Activated B cell treated with CpG ODN at 0.5 μM for 24 hours (primary cell): ENCODE data around the gene KRTAP9-3. TPM values are rescaled to one million over a fixed set of nuclear protein-coding genes. Genes with fewer than 3 reads are reported as not detected.

Experiments used
- ATAC-seq: fragments of 200-7000 bp; cut with Tn5 transposase; one replicate; pipeline ENCODE4 v1.10.0; 2021; ENCODE audit warnings: low read depth, mild to moderate bottlenecking, moderate library complexity
- CTCF ChIA-PET: fragments of 350-600 bp; sonication (Branson Sonifier 250); formaldehyde crosslinking; loops from one replicate; lab custom pipeline; 2021; ENCODE audit warnings: antibody characterized with exemption; lab: Charles Lee
- POLR2A ChIA-PET: fragments of 350-600 bp; sonication (Branson Sonifier 250); formaldehyde crosslinking; loops from one replicate; lab custom pipeline; 2021; ENCODE audit warnings: antibody characterized with exemption; lab: Charles Lee
- DNase-seq: peaks from one replicate; pipeline ENCODE4 v3.0.0; 2022
- H3K27ac Mint-ChIP-seq: one replicate; pipeline ENCODE4 v1.8.0; 2020; ENCODE audit warnings: mixed read lengths
- H3K27me3 Mint-ChIP-seq: one replicate; pipeline ENCODE4 v1.8.0; 2021; ENCODE audit warnings: mixed read lengths
- H3K36me3 Mint-ChIP-seq: one replicate; pipeline ENCODE4 v1.8.0; 2021; ENCODE audit warnings: low read depth, mixed read lengths
- H3K4me1 Mint-ChIP-seq: one replicate; pipeline ENCODE4 v1.8.0; 2021; ENCODE audit warnings: mixed read lengths
- H3K4me3 Mint-ChIP-seq: one replicate; pipeline ENCODE4 v1.8.0; 2020; ENCODE audit warnings: mild to moderate bottlenecking, mixed read lengths
- H3K9me3 Mint-ChIP-seq: one replicate; pipeline ENCODE4 v1.8.0; 2020; ENCODE audit warnings: mixed read lengths
- intact Hi-C: fragments of 100-400 bp; cut with micrococcal nuclease; formaldehyde crosslinking; loops from one replicate; pipeline ENCODE4 v1.15.1; 2024
- total RNA-seq: library from RNA; stranded (reverse); gene quantifications from 2 replicates; pipeline ENCODE4 v1.2.3, GENCODE V29; 2022
- TF ChIP-seq, protein P1 (sequence below): fragments of 200-600 bp; IDR thresholded peaks from one replicate; pipeline ENCODE4 v1.8.0; 2022; ENCODE audit warnings: antibody characterized with exemption, mild to moderate bottlenecking

The KRTAP9-3 gene
- total RNA-seq, 1 donor from 2014 or later = not detected

DNA sequence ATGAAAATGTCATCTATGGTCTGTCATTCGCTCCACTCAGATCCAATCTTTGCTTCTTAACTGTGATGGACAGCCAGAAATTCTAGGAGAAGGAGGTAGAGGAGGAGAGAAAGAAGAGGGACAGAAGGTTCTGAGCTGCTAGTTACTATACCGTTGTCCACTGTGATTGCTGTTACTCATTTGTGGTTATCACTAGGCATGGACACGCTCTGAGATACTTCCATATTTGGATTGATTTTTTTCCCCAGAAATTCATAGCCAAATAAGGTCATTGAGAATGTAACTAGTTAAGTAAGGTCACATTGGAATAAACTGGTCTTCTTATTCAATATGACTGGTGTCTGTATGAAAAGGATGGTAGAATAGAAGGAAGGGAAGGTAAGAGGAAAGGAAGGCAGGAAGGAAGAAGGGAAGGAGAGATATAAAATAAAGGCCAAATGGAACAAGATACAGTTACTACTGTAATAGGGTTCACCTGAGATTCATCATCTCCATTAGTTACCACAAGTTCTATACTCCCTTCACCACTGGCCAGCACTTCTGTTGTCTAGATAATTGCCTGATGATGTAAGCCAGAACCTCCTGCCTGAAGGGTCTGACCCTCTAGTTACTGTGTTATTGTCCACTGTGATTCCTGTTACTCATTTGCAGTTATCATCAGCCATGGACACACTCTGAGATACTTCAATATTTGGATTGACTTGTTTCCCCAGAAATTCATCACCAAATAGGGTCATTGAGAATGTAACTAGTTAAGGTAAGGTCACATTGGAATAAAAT, 46.1 kb downstream of the KRTAP9-3 start:
- no peak for ATAC-seq
- no peaks in the 10 kb centered on the region for H3K9me3 Mint-ChIP-seq
- no peak overlapping the region for H3K27ac Mint-ChIP-seq
- ChIA-PET CTCF (no interaction called here), POLR2A (no interaction called here)
- no peak for DNase-seq
- H3K36me3 Mint-ChIP-seq = no peaks in the 10 kb centered on the region
- intact Hi-C loops = no loop called here
- TF ChIP-seq, protein P1, sequence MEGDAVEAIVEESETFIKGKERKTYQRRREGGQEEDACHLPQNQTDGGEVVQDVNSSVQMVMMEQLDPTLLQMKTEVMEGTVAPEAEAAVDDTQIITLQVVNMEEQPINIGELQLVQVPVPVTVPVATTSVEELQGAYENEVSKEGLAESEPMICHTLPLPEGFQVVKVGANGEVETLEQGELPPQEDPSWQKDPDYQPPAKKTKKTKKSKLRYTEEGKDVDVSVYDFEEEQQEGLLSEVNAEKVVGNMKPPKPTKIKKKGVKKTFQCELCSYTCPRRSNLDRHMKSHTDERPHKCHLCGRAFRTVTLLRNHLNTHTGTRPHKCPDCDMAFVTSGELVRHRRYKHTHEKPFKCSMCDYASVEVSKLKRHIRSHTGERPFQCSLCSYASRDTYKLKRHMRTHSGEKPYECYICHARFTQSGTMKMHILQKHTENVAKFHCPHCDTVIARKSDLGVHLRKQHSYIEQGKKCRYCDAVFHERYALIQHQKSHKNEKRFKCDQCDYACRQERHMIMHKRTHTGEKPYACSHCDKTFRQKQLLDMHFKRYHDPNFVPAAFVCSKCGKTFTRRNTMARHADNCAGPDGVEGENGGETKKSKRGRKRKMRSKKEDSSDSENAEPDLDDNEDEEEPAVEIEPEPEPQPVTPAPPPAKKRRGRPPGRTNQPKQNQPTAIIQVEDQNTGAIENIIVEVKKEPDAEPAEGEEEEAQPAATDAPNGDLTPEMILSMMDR = no peak
- no peaks in the 10 kb centered on the region for H3K4me1 Mint-ChIP-seq
- peaks cover 29% of the 10 kb centered on the region for H3K27me3 Mint-ChIP-seq
- no peak overlapping the region for H3K4me3 Mint-ChIP-seq

Other genes with a start within 250 kb of the KRTAP9-3 start
- not detected in 2 replicates for gene KRT40, start 248.1 kb upstream of the KRTAP9-3 start, total RNA-seq
- gene KRTAP3-3, start 238.3 kb upstream of the KRTAP9-3 start, total RNA-seq = not detected in 2 replicates
- not detected in 2 replicates for gene KRTAP3-2, start 232.5 kb upstream of the KRTAP9-3 start, total RNA-seq
- not detected in 2 replicates for gene KRTAP3-1, start 223.3 kb upstream of the KRTAP9-3 start, total RNA-seq
- gene KRTAP1-5, start 205.2 kb upstream of the KRTAP9-3 start, total RNA-seq = not detected in 2 replicates
- not detected in 2 replicates for gene KRTAP1-4, start 202.3 kb upstream of the KRTAP9-3 start, total RNA-seq
- not detected in 2 replicates for gene KRTAP1-3, start 197.6 kb upstream of the KRTAP9-3 start, total RNA-seq
- gene KRTAP1-1, start 191.0 kb upstream of the KRTAP9-3 start, total RNA-seq = not detected in 2 replicates
- not detected in 2 replicates for gene KRTAP2-1, start 185.1 kb upstream of the KRTAP9-3 start, total RNA-seq
- not detected in 2 replicates for gene KRTAP2-2, start 177.2 kb upstream of the KRTAP9-3 start, total RNA-seq
- gene KRTAP2-3, start 172.3 kb upstream of the KRTAP9-3 start, total RNA-seq = not detected in 2 replicates
- gene KRTAP2-4, start 166.6 kb upstream of the KRTAP9-3 start, total RNA-seq = not detected in 2 replicates
- gene KRTAP4-7, start 148.3 kb upstream of the KRTAP9-3 start, total RNA-seq = not detected in 2 replicates
- not detected in 2 replicates for gene KRTAP4-8, start 134.3 kb upstream of the KRTAP9-3 start, total RNA-seq
- gene KRTAP4-16, start 130.2 kb upstream of the KRTAP9-3 start, total RNA-seq = not detected in 2 replicates
- gene KRTAP4-9, start 127.1 kb upstream of the KRTAP9-3 start, total RNA-seq = not detected in 2 replicates
- gene KRTAP4-11, start 114.1 kb upstream of the KRTAP9-3 start, total RNA-seq = not detected in 2 replicates
- gene KRTAP4-12, start 108.3 kb upstream of the KRTAP9-3 start, total RNA-seq = not detected in 2 replicates
- not detected in 2 replicates for gene KRTAP4-6, start 91.9 kb upstream of the KRTAP9-3 start, total RNA-seq
- not detected in 2 replicates for gene KRTAP4-5, start 82.6 kb upstream of the KRTAP9-3 start, total RNA-seq
- not detected in 2 replicates for gene KRTAP4-4, start 71.7 kb upstream of the KRTAP9-3 start, total RNA-seq
- not detected in 2 replicates for gene KRTAP4-3, start 64.2 kb upstream of the KRTAP9-3 start, total RNA-seq
- gene KRTAP4-2, start 54.2 kb upstream of the KRTAP9-3 start, total RNA-seq = not detected in 2 replicates
- not detected in 2 replicates for gene KRTAP4-1, start 47.5 kb upstream of the KRTAP9-3 start, total RNA-seq
- gene KRTAP9-1, start 42.6 kb upstream of the KRTAP9-3 start, total RNA-seq = not detected in 2 replicates
- gene KRTAP9-2, start 5.8 kb upstream of the KRTAP9-3 start, total RNA-seq = not detected in 2 replicates
- not detected in 2 replicates for gene KRTAP9-8, start 5.5 kb downstream of the KRTAP9-3 start, total RNA-seq
- gene KRTAP9-4, start 17.2 kb downstream of the KRTAP9-3 start, total RNA-seq = not detected in 2 replicates
- gene KRTAP9-9, start 22.9 kb downstream of the KRTAP9-3 start, total RNA-seq = not detected in 2 replicates
- not detected in 2 replicates for gene KRTAP9-6, start 32.9 kb downstream of the KRTAP9-3 start, total RNA-seq
- not detected in 2 replicates for gene KRTAP9-7, start 43.2 kb downstream of the KRTAP9-3 start, total RNA-seq
- gene KRTAP29-1, start 70.4 kb downstream of the KRTAP9-3 start, total RNA-seq = not detected in 2 replicates
- not detected in 2 replicates for gene KRTAP16-1, start 76.9 kb downstream of the KRTAP9-3 start, total RNA-seq
- not detected in 2 replicates for gene KRTAP17-1, start 83.3 kb downstream of the KRTAP9-3 start, total RNA-seq
- not detected in 2 replicates for gene KRT33A, start 118.4 kb downstream of the KRTAP9-3 start, total RNA-seq
- gene KRT33B, start 137.4 kb downstream of the KRTAP9-3 start, total RNA-seq = not detected in 2 replicates
- not detected in 2 replicates for gene KRT34, start 149.9 kb downstream of the KRTAP9-3 start, total RNA-seq
- gene KRT31, start 165.2 kb downstream of the KRTAP9-3 start, total RNA-seq = not detected in 2 replicates
- not detected in 2 replicates for gene KRT37, start 192.1 kb downstream of the KRTAP9-3 start, total RNA-seq
- gene KRT38, start 208.5 kb downstream of the KRTAP9-3 start, total RNA-seq = not detected in 2 replicates
- gene KRT32, start 234.9 kb downstream of the KRTAP9-3 start, total RNA-seq = not detected in 2 replicates
- not detected in 2 replicates for gene KRT35, start 248.7 kb downstream of the KRTAP9-3 start, total RNA-seq